Erythroblast (primary cell): ENCODE results near the gene PRPF6.

Experiments used
- DNase-seq, 2 experiments: peaks; one replicate each; lab custom pipeline; 2025; lab: John Stamatoyannopoulos, UW
- GATA1 ChIP-seq: IDR thresholded peaks from 2 replicates; pipeline ENCODE4 v1.6.1; 2011; ENCODE audit warnings: low read depth, mild to moderate bottlenecking, control low read depth, low read length, moderate library complexity
- POLR2A ChIP-seq: IDR thresholded peaks from 2 replicates; pipeline ENCODE4 v1.6.1; 2011; ENCODE audit warnings: mild to moderate bottlenecking, low read length

PRPF6 gene

DNA sequence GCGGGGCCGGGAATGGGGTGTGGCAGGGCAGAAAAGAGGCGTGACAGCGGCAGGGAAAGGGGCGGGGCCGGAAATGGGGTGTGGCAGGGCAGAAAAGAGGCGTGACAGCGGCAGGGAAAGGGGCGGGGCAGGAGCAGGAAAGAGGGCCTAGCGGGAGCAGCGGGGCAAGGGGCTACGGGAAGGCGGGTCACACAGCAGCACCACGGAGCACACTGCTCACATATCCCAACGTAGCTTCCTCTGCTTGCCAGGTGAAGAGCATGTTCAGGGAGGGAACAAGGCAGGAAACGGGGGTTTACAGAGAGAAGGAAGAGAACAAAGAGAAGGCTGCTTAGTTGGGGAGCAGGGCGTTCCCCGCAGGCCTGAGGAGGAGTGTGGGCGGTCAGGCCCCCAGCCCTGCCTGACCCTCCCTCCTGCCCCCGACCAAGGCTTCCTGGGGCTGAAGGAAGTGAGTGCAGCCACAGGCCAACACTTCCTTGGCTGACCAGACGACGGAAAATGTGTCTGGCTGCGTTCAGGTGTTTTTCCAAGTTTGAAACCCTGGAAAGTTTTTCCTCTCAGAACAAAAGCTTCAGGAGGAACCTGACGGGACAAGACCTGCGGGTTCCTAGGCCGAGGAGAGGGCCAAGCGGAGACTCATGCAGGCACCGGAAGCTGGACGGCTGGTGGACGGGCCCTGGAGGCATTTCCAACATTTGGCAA is 38.5 kb upstream of the PRPF6 start:
- peak; percentile 59 to 61 for DNase-seq
- TF ChIP-seq POLR2A (no peak), GATA1 (no peak)

DNA sequence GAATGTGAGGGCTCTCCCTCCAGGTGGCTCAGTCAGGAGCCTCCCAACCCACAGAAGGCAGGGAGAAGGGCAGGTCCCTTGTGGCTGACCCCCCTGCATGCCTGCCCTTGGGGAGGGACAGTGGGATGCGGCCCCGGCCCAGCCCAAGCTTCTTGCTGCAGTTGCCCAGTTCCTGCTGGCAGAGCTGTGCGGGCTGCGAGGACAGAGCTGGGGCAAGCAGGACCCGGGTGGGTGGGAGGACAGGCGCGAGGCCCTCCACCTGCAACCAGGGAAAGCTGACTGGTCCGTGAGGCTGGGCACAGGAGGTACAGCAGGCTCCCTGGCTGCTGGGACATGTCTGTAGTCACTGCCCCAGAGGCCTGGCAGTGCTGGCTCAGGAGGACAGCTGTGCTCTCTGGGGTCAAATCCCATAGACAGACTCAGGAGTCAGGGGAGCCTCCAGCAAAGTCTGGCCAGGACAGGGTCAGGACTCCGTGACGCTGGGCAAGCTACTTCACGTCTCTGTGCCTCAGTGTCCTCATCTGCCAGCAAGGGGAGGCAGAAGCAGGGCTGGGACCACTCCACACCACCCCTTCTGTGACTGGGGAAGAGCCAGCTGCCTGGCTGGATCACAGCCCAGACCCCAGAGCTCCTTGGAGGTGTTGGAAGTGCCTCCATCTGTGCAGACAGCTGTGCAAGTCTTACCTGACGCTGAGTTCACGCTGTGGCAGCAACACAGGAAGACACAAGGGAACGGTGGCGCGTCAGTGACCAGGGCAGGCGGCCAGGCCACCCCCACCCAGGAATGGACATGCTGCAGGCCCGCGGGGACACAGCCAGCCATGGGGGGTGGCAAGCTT is 37.7 kb upstream of the PRPF6 start:
- no peak for DNase-seq
- TF ChIP-seq POLR2A (no peak), GATA1 (no peak)

GRCh38 chr20:63943808-63944077 is 37.2 kb upstream of the PRPF6 start:
- no peak for DNase-seq
- TF ChIP-seq GATA1: no peak
- no peak for TF ChIP-seq POLR2A

GRCh38 chr20:63944078-63944941 is 36.6 kb upstream of the PRPF6 start:
- TF ChIP-seq POLR2A (no peak), GATA1 (no peak)

DNA sequence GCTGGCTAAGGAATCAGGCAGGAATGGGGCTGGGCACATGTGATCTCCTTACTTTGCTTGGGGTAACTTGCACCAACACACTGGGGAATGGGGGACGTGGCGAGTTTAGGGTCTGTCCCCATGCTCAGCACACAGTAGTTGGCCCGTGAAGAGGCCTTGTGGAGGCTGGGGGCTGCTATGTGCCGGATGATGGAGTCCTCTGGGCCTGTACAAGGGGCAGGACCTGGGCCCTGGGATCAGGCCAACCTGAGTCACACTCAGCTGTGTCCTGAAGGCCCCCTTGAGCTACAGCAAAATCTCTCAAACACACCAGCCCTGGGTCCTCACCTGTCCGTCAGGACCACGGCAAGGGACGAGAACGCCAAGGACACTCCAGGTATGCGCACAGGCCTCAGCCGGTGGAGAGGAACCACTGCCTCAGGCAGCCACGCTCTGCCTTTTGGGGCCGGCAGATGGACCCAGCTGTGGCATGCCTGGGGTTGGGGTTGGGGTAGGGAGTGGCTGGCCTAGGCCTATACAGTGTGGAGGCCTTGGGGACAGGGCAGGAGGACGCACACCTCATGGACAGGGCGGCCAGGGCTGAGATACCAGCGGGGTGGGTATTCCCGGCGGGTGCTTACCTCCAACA is 35.8 kb upstream of the PRPF6 start:
- no peak for TF ChIP-seq POLR2A
- TF ChIP-seq GATA1: no peak
- no peak for DNase-seq

More at GRCh38 chr20:63944078-63944941, 36.6 kb upstream of the PRPF6 start:
- DNase-seq: no peak

GRCh38 chr20:63945921-63946920 is 34.7 kb upstream of the PRPF6 start:
- no peak for TF ChIP-seq POLR2A
- no peak for TF ChIP-seq GATA1
- no peak for DNase-seq

DNA sequence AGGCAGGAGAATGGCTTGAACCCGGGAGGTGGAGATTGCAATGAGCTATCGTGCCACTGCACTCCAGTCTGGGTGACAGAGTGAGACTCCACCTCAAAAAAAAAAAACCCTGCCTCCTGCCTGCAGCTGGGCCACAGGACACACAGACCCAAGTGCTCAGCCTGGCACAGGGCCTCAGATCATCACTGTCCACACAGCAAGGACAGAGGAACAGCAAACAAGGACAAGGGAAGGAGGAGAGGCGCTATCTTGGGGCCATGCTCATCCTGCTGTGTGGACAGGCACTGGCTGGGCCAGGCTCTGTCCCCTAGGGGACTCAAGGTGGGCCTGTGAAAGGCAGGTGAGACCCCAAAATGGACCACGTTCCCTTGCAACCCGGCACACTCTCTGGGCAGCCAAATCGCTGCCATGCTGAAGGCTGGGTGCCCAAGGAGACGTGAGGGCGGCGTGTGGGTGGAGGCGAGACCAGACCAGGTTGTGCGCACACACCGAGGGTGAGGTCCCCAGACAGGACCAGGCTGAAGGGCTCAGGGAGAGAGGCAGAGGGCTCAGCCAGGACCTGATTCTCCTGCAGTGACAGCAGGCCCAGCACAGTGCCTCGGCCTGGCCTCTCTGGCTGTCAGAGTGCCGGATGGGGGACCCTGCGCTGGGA is 33.8 kb upstream of the PRPF6 start:
- no peak for DNase-seq
- TF ChIP-seq POLR2A (no peak), GATA1 (no peak)

GRCh38 chr20:63947638-63948456 is 33.1 kb upstream of the PRPF6 start:
- TF ChIP-seq GATA1: no peak
- TF ChIP-seq POLR2A: no peak
- DNase-seq: no peak

DNA sequence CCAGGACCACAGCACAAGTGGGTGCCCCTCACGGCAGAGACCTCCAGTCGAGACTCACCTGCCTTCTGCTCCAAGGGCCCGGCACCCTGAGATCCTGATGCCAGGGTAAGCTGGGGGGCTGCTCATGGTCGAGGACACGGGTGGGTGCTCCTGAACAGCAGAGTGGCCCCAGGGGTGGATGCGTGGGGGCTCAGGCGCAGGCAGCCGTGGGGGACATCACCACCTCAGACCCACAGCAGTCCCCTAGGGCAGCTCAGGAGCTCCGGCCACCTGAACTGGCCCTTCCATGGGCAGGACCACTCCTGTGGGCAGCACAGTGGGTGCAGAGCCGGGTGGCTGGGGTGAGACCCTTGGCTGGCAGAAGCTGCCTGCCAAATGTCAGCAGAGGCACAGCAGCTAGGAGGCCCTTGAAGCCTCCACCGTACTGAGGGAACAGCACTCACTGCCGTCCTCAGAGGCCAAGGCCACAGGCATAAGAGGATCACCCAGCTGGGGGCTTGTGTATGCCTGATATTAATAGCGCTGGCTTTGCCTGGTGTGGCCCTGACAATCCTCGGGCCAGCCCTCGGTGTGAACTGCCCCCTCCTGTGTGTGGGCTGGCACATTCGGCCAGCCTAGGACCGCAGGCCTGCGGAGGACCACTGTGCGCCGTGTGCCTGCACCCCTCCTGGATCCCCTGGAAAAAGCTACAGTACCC is 30.1 kb upstream of the PRPF6 start:
- DNase-seq: no peak
- TF ChIP-seq POLR2A (no peak), GATA1 (no peak)

DNA sequence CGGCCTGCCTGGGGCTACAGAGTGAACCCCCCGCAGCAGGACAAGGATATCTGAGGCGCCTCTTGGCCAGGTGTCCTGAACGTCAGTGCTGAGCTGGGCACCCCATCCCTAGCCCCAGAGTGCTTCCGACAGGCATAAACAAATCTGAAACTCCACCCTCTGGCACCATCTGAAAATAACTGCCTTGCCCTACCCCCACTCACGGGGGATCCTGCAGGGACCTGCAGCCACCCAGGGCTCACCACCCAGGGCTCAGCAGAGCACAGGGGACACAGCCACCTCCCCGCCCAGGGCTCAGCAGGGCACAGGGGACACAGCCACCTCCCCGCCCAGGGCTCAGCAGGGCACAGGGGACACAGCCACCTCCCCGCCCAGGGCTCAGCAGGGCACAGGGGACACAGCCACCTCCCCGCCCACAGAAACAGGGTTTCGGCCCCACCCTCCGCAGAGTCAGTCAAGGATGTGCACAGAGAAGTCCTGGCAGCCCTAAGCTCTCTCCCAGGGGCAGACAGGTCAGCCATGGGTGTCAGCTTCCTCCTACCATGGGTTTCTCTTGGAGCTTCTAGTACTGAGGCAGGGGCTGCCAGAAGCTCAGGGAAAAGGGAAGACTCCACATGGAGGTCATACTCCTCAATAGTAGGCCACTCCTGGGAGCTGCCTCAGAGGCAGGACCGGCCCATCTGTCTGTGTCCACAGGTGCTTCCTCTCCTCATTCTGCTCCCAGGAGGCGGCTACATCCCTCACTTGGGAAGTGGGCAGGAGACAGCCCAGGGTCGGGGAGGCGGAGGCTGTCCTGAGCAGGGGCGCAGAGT is 29.3 kb upstream of the PRPF6 start:
- no peak for DNase-seq
- no peak for TF ChIP-seq POLR2A
- no peak for TF ChIP-seq GATA1
